ENCODE results near the gene HOPX. TPM values are rescaled to one million over a fixed set of nuclear protein-coding genes. Genes with fewer than 3 reads are reported as not detected.

Gene HOPX
- total RNA-seq, 1 donor from 2014 or later: 0.55 TPM

DNA sequence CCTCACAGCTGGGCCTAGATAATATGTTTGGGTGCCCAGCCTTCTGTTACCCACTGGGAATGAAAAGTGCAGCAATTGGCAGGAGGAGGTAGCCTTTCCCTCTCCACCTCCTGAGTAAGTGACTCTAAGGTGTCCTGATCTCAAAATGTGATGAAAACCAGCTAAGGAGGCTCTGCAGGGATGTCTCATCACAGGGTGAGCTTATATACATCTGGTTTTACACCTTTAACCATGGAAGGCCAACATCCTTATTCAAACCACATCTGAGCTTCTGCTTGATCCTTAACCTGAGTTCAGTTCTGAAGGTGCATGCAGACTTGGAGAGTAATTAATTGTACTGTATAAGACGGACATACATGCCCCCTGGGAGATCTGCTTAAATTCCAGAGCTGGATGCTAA lies 53.7 kb downstream of the HOPX start:
- H3K36me3 Mint-ChIP-seq (ENCODE audit: insufficient read depth): peaks cover 1% of the 10 kb centered on the region
- H3K27ac Mint-ChIP-seq: no peak overlapping the region
- no peaks in the 10 kb centered on the region for H3K4me1 Mint-ChIP-seq (ENCODE audit: low read depth)
- H3K9me3 Mint-ChIP-seq (ENCODE audit: low read depth): peaks cover 23% of the 10 kb centered on the region
- no peak for DNase-seq (ENCODE audit: low spot score, unreplicated experiment)
- no peaks in the 10 kb centered on the region for H3K27me3 Mint-ChIP-seq
- TF ChIP-seq CTCF (IDR thresholded peaks at IDR 0.05; ENCODE audit: unreplicated experiment): no peak
- no peak overlapping the region for H3K4me3 Mint-ChIP-seq (ENCODE audit: low read depth)

GRCh38 chr4:56626963-56627362 lies 54.1 kb downstream of the HOPX start:
- no peak overlapping the region for H3K4me3 Mint-ChIP-seq (ENCODE audit: low read depth)

DNA sequence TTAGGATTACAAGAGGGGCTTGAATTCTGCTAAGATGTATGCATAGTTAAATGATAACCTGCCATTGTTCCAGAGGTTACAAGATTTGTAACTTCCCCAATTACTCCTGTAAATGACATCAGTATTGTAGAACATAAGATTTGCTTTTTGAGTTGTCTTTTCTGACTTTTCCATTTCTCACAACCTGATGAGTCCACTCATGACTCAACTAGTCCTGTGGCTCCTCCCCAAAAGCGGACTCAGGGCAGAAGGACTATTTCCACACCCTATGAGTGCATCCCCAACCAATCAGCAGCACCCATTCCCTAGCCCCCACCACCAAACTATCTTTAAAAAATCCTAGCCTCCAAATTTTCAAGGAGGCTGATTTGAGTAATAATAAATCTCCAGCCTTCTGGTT lies 54.7 kb downstream of the HOPX start:
- no peak overlapping the region for H3K27ac Mint-ChIP-seq
- TF ChIP-seq CTCF (IDR thresholded peaks at IDR 0.05; ENCODE audit: unreplicated experiment): no peak
- no peak for DNase-seq (ENCODE audit: low spot score, unreplicated experiment)
- peaks cover 1% of the 10 kb centered on the region for H3K36me3 Mint-ChIP-seq (ENCODE audit: insufficient read depth)
- no peaks in the 10 kb centered on the region for H3K27me3 Mint-ChIP-seq
- peaks cover 23% of the 10 kb centered on the region for H3K9me3 Mint-ChIP-seq (ENCODE audit: low read depth)
- no peak overlapping the region for H3K4me3 Mint-ChIP-seq (ENCODE audit: low read depth)
- no peaks in the 10 kb centered on the region for H3K4me1 Mint-ChIP-seq (ENCODE audit: low read depth)

More at GRCh38 chr4:56626963-56627362, 54.1 kb downstream of the HOPX start:
- peaks cover 23% of the 10 kb centered on the region for H3K9me3 Mint-ChIP-seq (ENCODE audit: low read depth)
- no peak for TF ChIP-seq CTCF (IDR thresholded peaks at IDR 0.05; ENCODE audit: unreplicated experiment)
- no peak overlapping the region for H3K27ac Mint-ChIP-seq
- no peaks in the 10 kb centered on the region for H3K4me1 Mint-ChIP-seq (ENCODE audit: low read depth)
- no peaks in the 10 kb centered on the region for H3K27me3 Mint-ChIP-seq
- H3K36me3 Mint-ChIP-seq (ENCODE audit: insufficient read depth): peaks cover 1% of the 10 kb centered on the region
- DNase-seq (ENCODE audit: low spot score, unreplicated experiment): no peak

DNA sequence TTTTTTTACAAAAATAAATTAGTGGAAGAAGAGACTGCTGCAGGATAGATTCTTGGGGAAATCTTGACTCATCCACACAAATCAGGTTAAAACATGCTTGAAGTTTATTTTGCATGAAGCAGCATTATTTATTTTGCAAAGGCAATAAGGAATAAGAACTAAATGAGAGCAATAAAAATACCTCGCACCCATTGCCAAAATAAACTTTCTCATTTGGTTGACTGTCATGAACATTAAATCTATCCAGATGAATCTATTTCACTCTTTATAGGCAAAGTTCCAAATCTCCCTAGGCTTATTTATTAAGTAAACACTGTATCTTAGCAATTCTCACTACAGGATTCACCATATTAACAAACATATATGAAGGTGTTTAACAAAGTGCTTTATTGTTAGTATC lies 58.9 kb downstream of the HOPX start:
- no peak for TF ChIP-seq CTCF (IDR thresholded peaks at IDR 0.05; ENCODE audit: unreplicated experiment)
- no peak overlapping the region for H3K27ac Mint-ChIP-seq
- peaks cover 20% of the 10 kb centered on the region for H3K9me3 Mint-ChIP-seq (ENCODE audit: low read depth)
- DNase-seq (ENCODE audit: low spot score, unreplicated experiment): no peak
- no peaks in the 10 kb centered on the region for H3K27me3 Mint-ChIP-seq
- H3K4me1 Mint-ChIP-seq (ENCODE audit: low read depth): no peaks in the 10 kb centered on the region
- H3K4me3 Mint-ChIP-seq (ENCODE audit: low read depth): no peak overlapping the region
- peaks cover 1% of the 10 kb centered on the region for H3K36me3 Mint-ChIP-seq (ENCODE audit: insufficient read depth)

DNA sequence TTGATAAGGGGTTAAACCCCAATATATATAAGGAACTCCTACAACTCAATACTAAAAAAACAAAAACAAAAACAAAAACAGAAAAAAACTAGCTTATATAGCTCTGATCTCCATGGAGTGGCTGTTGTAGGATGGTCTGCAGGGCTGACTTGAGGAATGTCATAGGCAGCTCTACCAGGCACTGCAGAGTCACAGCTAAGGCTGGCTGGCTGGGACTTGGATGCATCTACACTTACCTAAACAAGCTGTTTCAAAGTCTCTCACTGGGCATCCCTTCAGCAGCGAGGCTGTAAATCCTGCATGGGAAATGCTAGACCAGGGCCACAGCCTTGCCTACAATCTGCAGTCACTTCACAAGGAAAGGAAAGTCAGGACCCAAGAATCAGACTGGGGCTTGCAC lies 61.3 kb downstream of the HOPX start:
- Mint-ChIP-seq H3K27me3 (no peaks in the 10 kb centered on the region), H3K9me3 (ENCODE audit: low read depth) (peaks cover 6% of the 10 kb centered on the region), H3K4me1 (ENCODE audit: low read depth) (no peaks in the 10 kb centered on the region), H3K27ac (no peak overlapping the region), H3K36me3 (ENCODE audit: insufficient read depth) (peaks cover 1% of the 10 kb centered on the region), H3K4me3 (ENCODE audit: low read depth) (no peak overlapping the region)
- no peak for TF ChIP-seq CTCF (IDR thresholded peaks at IDR 0.05; ENCODE audit: unreplicated experiment)
- no peak for DNase-seq (ENCODE audit: low spot score, unreplicated experiment)

Measured in progenitor cell of endocrine pancreas (in vitro differentiated cells).